NCI-H1436 treated with DMSO at 0.1 percent for 48 hours (cell line): Measurements from ENCODE around the gene MRFAP1.
"Not testable (repeated sequence)": the region's sequence is repeated elsewhere in the genome, so short reads cannot be mapped to it uniquely, and the experiment has no call there.

ENCODE experiments used
- DNase-seq: peaks from one replicate; lab custom pipeline; 2025; lab: John Stamatoyannopoulos, UW

Gene MRFAP1

DNA sequence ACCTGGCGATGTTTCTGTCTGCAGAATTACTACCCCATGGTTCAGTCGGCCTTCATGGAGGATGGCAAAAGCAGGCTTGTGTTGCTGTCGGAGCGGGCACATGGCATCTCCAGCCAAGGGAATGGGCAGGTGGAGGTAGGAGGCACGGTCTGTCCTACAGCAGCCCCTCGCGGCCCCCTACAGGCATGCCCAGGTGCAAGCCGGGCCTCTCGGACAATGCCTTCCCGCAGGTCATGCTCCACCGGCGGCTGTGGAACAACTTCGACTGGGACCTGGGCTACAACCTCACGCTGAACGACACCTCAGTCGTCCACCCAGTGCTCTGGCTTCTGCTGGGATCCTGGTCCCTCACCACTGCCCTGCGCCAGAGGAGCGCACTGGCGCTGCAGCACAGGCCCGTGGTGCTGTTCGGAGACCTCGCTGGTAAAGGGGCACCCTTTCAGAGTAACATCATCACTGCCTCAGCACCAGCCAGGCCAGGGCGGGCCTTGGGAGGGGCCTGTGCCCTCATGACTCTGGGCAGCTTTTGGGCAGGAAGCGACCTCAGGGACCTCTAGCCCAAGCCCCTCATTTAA lies 29.5 kb upstream of the MRFAP1 start:
- DNase-seq = no peak

DNA sequence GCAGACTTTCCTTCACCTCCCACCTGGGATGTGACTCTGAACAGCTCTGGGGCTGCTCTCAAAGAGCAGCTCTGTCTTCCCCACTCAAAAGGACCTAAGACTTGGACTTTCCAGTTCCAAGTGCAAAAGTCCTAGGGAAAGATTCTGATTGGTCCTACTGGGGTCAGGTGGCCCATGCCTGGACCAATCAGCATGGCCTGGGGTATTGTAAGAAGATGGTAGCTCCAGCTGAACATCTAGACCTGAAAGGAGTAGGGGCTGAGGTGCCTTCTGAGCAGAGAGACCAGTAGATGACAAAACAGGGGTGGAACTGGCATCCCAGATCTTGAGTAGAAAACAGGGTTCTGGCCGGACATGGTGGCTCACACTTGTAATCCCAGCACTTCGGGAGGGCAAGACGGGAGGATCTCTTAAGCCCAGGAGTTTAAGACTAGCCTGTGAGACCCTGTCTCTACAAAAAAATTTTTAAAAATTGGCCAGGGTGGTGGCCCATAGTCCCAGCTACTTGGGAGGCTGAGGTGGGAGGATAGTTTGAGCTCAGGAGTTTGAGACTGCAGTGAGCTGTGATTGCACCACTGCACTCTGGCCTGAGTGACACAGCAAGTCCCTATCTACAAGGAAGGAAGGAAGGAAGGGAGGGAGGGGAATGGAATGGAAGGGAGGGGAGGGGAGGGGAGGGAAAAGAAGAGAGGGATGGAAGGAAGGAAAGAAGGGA lies 27.4 kb upstream of the MRFAP1 start:
- DNase-seq = no peak

DNA sequence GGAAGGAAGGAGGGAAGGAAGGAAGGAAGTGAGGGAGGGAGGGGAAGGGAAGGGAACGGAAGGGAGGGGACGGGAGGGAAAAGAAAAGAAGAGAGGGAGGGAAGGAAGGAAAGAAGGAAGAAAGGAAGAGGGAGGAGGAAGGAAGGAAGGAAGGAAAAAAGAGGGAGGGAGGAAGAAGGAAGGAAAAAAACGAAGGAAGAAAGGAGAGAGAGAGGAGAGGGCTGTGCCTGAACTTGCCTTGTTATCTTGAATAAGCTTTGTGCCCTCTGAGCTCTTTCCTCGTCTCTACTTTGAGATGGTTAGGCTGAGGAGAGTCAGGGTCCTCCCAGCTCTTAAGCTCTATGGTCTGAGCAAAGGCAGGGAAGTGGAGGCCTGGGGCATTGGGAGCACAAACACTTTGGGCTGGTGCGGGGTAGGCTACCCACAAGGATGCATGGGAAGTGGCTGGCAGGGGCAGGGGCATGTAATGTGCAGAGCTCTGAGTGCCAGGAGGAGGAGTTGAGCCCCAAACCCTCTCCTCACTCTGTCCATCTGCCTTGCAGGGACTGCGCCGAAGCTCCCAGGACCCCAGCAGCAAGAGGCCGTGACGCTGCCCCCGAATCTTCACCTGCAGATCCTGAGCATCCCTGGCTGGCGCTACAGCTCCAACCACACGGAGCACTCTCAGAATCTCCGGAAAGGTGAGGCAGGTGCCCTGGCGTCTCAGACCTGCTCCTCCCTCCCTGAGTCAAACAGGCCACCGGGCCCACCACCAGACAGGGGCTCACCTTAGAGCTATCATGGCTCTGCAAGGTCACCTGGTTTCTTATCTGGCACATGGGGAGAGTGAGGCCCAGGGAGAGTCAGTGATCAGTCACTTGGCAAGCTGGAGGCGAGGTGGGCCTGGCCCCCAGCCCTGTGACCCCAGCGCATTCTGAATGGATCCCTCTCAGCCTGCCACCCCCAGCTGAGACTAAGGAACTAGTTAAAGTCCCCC lies 26.5 kb upstream of the MRFAP1 start:
- no peak for DNase-seq

DNA sequence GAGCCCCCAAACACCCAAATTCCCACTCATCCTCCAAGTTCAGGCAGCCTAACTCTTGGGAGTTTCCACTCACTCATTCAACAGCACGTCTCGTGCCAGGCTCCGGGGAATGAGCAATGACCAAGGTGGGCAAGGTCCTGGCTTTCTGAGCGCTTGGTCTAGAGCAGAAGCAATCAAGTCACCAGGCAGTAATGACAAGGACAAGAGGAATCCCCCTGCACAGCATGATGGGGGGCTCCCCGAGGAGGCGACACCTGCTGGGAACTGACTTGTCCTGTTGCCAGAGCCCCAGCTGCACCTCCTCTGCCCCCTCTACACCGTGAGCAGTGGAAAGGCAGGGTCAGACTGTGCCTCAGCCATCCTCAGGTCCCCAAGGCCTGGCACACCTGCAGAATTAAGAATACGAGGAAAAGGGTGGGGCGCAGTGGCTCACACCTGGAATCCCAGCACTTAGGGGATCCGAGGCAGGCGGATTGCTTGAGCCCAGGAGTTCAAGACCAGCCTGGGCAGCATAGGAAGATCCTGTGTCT lies 25.7 kb upstream of the MRFAP1 start:
- DNase-seq = no peak

DNA sequence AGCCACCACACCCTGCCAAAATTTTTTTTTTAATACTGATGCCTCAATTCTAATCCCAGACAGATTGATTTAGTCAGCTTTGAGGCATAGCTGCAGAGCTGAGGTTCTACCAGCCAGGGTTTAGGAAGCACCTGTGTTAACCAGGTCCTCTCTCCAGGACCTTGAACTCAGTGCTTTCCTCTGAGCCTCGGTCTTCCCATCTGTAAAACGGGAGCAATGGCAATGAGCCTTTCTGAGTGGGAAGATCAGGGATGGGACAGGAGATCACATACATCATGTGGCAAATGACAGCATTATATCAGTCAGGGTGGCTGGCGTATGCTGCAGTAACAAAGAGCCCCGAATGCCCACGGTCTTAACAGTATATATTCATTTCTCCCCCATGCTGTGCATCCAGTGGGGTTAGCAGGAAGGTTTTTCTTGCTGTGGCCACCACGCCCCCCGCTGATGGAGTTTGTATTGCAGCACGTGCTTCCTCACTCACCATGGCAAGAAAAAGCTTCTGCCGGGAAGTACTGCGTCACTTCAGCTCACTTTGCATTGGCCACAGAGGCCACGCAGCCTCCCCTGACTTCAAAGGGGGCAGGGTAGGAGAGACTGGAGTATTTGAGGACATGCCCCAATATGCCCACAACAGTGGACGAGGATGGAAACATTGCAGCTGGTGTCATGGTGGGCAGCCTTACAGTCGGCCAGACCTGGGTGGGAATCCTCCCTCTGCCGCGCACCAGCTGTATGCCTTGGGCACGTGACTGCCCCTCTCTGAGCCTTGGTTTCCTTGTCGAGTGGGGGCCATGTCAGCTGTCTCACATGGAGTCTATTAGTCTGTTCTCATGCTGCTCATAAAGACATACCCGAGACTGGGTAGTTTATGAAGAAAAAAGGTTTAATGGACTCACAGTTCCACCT lies 24.1 kb upstream of the MRFAP1 start:
- DNase-seq = no peak

DNA sequence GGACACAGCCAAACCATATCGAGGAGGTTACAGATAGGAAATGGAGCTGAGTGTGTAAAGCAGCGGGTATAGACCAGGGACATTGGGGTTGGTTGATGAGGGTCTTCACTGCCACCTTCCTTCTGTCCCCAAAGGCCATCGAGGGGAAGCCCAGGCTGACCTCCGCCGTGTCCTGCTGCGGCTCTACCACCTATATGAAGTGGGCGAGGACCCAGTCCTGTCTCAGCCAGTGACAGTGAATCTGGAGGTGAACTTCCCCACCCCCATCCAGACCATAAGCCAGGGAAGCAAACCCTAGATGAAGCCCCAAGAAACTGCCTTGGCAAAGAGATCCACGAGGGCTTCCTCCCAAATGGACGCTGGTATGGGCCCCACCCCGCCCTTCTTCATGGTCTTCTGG lies 23.2 kb upstream of the MRFAP1 start:
- no peak for DNase-seq

DNA sequence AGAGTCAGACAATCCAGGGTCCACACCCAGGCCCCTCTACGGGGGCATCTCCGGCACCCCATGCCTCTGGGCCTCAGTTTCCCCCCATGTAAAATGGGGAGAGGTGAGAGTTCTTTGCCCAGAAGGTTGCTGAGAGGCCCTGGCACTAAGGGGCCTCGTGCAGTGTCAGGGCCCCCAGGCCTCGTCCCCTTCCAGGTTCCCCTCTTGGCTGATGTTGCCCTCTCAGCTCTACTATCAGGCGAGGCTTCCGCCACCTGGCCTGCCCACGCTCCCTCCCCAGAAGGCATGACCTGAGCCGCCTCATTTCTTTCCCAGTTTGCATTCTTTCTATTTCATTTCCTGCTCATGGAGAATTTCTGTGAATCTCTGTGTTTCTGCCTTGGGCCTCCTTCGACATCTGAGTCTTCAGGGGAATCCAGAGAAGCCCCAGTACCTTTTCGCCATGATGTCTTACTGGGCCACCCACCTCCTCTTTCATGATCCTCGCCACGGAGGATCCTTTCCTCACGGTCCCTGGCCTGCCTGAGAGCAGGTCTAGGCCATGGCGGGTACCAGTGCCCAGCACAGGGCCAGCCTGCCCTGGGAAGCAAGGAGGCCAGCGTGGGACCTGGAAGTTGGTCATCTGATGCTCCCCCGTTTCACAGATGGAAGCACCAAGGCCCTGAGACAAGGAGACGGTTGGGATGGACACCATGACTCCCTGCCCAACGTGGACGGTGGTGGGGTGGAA lies 21.9 kb upstream of the MRFAP1 start:
- DNase-seq = no peak

DNA sequence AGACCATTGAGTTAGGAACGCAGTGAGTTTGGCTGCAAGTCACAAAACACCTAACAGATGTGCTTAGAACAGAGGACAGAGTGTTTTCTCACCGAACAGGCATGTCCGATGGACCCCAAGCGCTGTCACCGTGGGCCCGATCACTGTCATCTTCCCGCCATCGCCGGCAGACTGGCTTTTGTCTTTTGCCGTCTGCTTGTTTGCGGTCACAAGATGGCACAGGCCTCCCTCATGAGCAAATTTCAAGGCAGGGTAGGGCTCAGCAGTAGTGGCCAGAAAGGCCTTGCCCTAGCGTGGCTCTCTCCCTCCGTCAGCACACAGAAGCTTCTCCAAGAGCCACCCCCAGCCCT lies 21.4 kb upstream of the MRFAP1 start:
- DNase-seq = no peak

DNA sequence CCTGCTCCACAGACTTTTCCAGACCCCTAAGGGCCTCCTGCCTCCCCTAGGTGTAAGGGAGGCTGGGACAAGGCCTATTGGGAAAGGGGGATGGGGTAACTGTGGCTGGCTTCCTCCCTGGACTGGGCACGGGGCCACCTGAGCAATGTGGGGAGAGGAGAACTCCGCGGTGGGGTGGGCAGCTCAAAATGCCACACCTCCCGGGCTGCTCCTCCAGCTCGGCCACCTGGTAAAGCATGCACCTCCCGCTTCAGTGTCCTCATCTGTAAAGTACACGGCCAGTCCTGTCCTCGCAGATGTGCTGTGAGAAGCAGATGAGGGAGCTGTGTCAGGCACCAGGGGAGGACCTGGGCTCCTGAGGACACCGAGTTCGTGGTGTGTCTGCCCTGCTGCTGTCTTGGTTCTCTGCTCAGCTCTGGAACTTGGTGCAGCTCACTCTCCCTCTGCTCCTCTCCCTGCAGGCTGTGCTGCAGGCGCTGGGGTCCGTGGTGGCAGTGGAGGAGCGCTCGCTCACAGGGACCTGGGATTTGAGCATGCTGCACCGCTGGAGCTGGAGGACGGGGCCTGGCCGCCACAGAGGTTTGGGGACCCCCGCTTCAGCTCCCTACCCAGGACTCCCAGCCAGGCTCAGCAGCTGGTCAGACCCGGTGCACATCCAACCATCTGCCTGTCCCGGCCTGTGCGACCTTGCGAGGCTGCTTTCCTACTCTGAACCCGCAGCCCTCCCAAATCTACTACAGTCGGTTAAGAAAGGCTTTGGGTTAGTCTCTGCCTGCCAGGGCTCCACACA lies 20.8 kb upstream of the MRFAP1 start:
- no peak for DNase-seq

DNA sequence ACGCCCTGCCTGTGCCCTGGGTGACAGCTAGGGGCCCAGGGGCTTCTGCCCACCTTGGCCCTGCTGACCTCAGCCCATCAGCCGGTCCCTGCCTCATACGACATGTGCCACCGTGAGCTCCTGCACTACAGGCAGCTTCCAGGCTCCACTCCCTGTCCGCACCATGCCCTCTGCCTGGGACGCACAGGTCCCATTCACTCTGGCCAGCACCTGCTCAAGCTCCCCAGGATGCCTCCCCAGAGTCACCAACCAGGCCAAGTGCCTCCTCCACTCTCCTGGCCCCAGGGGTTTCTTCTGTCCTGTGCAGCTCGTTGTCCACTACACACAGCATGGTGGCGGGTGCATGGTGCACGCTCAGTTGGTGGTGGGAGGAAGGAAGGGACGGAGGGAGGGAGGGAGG lies 20.2 kb upstream of the MRFAP1 start:
- DNase-seq = no peak

DNA sequence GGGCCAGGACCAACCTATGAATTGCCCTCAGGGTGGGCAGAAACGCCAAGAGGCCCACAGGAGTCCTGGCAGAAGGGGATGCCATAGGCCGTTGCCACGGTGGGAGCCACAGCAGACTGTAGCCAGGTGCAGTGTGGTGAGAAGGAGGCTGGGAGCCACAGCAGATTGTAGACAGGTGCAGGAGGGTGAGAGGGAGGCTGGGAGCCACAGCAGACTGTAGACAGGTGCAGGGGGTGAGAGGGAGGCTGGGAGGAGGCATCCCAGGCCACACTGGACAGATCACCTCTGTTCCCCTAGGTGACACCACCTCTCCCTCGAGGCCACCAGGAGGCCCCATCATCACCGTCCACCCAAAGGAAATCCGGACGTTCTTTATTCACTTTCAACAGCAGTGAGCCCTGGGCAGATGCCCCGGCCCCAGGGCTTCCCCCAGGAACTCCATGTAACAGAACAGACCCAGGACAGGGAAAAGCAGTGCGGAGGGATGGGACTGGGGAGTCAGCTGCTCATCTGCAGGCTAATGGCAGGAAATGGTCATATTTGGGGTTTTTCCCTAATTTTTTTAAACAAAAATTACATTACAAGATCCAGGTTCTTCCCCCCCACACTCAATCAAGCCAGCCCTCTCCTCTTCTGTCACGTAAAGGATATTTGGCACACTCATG lies 19.5 kb upstream of the MRFAP1 start:
- DNase-seq = no peak

DNA sequence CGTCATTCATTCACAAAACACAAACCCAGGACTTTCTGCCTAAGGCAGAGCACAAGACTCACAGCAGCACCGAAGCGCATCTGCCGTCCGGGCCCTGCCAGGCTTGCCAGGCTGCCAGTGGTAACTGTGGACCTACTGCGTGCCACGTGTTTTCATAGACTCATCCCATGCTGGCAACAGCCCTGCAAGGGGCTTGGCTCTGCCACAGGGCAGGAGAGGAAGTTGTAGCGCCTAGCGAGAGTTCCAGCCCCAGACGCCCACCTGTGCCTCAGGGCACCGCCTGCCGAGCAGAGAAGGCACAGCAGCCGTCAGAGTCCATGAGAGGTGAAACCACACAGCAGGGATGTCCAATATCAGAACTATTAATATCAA lies 18.9 kb upstream of the MRFAP1 start:
- DNase-seq = no peak

DNA sequence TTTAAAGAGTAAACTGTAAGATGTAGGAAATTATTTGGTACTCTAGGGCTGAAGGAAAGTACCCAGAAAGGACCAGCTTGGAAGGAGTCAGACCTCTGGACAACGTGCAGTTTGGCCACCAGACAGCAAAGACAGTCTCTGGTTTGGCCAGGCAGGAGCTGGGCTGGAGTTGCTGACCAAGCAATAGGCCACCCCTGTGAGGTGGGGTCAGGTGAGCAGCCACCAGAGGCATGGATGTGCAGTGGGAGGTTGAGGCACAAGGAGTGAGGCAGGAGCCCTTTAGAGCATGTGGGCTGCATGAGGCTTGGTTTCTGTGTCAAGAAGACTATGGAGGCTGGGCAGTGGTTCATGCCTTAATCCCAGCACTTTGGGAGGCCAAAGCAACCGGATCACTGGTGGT lies 17.7 kb upstream of the MRFAP1 start:
- no peak for DNase-seq

DNA sequence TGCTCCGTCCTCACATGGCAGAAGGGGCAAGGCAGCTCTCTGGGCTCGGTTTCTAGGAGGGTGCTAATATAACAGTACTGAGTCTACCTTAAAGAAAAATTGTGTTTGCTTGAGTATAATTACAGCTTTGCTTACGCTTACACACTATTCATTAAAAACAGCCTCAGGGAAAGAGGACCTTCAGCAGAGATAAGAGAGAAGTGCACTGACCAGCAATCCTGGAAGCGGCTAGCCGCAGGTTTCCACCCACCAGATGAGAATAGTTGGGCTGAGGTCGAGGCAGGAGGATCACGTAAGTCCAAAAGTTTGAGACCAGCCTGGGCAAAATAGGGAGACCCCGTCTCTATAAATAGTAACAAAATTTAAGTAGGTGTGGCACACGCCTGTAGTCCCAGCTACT lies 15.2 kb upstream of the MRFAP1 start:
- DNase-seq = no peak

DNA sequence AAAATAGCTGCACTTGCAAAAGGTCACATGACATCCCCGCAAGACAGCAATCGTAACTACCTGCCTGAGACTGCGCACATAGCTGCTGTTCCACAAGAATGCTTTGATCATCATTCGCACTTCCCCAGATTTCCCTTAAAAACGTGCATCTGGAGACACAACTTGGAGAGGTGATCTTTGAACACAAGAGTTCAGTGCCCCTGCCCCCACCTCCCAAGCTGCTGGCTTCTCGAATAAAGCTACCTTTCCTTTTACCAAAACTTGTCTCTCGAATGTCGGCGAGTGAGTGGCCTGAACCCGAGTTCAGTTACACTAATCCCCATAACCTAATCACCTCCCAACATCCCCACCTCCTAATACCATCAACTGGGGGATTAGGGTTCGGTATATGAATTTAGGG lies 14.4 kb upstream of the MRFAP1 start:
- DNase-seq = no peak

DNA sequence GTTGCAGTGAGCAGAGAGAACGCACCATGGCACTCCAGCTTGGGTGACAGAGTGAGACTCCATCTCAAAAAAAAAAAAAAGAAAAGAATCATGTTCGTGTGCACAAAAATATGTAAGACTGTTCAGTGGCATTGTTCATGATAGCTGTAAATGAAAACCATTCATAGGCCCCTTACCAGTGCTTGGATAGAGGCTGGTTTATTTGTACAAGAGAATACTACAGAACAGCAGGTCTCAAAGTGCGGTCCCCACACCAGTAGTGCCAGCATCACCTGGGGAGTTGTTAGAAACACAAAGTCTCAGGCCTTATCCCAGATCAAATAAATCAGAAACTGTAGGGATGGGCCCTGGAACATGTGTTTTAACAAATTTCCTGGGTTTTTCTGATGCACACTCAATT lies 12.7 kb upstream of the MRFAP1 start:
- DNase-seq = no peak

DNA sequence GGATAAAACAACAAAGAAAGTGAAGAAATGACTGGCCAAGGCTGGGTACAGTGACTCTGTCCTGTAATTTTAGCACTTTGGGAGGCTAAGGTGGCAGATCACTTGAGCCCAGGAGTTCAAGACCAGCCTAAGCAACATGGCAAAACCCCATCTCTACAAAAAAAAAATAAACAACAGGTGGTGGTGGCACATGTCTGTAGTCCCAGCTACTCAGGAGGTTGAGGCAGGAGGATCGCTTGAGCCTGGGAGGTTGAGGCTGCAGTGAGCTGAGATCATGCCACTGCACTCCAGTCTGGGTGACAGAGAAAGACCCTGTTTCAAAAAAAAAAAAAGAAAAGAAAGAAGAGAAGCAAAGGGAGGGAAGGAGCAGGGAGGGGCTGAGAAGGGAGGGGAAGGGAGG lies 12.0 kb upstream of the MRFAP1 start:
- DNase-seq = not testable (repeated sequence)

DNA sequence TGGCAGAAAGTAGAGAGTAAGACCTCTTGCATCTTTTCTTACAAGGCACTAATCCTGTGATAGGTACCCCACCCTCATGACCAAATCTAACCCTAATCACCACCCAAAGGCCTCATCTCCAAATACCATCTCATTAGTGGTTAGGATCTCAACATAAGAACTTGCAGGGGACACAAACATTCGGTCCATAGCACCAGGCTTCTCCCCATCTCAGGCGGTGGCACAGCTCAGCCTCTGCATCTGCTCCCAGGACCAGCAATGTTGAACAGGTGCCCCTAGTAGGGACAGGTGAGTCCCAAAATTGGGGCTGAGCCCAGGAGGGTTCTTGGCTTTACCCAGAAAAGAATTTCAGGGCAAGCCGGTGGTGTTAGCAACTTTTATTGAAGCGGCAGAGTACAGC lies 8.4 kb upstream of the MRFAP1 start:
- DNase-seq = no peak

DNA sequence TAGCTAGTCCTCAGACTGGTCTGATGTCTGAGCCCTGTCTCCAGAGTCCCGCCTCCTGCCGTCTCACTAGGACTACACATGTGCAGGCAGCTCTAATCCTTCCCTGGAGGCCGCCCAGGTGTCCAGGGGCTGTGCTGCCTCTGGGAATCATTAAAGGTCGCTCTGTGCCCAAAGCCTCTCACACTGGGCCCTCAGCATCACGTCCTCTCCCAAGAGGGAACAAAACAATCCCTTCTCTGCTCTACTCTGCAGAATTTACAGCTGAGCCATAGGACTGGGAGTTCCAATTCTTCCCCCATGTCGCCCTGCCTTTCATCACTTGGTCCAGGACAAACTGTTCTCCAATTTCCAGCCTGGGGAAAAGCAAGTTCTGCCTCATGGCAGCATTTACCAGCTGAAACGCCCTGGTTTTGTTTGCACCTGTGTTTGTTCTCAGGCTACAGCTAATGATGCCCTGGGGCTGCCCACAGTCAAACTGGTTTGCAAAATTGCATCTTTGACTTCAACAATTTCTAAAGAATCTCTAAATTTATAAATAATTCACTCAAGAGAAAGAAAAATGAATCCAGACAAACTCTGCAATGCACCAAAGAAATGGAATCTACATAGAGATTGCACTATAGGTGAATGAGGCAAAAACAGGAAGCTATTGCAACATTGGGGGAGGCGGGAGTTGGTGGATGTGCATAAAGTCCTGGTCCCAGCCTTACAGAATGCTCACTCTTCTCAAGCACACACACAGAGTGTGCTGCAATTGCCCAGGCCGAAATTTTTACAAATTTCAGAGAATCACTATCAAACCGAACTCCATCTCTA lies 7.2 kb upstream of the MRFAP1 start:
- no peak for DNase-seq
